Fibroblast of mammary gland (primary cell): ENCODE results near the gene ENAM.
A peak's percentile ranks its signal among the peaks of the same experiment; 100 is the strongest.
"Not testable (repeated sequence)": the region's sequence is repeated elsewhere in the genome, so short reads cannot be mapped to it uniquely, and the experiment has no call there.

Experiments
- DNase-seq: peaks from one replicate; pipeline ENCODE4 v3.0.0-alpha.2; 2010; ENCODE audit warnings: low read depth
- H3K4me3 ChIP-seq: 2 replicates; pipeline ENCODE4 v1.5.1; 2011; ENCODE audit warnings: low read depth, mild to moderate bottlenecking, low read length, moderate library complexity; ENCODE audit not compliant: control insufficient read depth
- TF ChIP-seq, protein P1 (sequence below): conservative IDR thresholded peaks from 2 replicates; pipeline ENCODE4 v1.5.1; 2011; ENCODE audit warnings: low read depth, low read length, inconsistent platforms; ENCODE audit not compliant: control insufficient read depth, insufficient read depth

Gene ENAM

GRCh38 chr4:70658418-70658817 is 29.9 kb downstream of the ENAM start:
- H3K4me3 ChIP-seq, result no peak overlapping the region
- TF ChIP-seq, protein P1, sequence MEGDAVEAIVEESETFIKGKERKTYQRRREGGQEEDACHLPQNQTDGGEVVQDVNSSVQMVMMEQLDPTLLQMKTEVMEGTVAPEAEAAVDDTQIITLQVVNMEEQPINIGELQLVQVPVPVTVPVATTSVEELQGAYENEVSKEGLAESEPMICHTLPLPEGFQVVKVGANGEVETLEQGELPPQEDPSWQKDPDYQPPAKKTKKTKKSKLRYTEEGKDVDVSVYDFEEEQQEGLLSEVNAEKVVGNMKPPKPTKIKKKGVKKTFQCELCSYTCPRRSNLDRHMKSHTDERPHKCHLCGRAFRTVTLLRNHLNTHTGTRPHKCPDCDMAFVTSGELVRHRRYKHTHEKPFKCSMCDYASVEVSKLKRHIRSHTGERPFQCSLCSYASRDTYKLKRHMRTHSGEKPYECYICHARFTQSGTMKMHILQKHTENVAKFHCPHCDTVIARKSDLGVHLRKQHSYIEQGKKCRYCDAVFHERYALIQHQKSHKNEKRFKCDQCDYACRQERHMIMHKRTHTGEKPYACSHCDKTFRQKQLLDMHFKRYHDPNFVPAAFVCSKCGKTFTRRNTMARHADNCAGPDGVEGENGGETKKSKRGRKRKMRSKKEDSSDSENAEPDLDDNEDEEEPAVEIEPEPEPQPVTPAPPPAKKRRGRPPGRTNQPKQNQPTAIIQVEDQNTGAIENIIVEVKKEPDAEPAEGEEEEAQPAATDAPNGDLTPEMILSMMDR, result no peak
- DNase-seq, result no peak

DNA sequence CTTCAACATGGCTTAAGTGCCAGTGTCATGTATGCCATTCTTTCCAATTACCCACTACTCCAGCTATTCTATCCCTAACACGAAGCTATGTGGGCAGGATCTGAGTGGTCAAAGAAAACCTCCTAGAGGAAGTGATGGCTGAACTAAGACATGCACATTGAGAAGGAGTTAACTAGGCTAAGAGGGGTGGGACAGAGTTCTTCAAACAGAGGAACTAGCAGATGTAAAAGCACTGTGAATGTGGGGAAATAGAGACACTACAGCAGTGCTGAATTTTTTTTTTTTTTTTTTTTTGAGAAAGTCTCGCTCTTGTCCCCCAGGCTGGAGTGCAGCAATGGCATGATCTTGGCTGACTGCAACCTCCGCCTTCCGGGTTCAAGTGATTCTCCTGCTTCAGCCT is 31.6 kb downstream of the ENAM start:
- TF ChIP-seq, protein P1, result no peak
- H3K4me3 ChIP-seq, result no peak overlapping the region
- DNase-seq, result no peak

DNA sequence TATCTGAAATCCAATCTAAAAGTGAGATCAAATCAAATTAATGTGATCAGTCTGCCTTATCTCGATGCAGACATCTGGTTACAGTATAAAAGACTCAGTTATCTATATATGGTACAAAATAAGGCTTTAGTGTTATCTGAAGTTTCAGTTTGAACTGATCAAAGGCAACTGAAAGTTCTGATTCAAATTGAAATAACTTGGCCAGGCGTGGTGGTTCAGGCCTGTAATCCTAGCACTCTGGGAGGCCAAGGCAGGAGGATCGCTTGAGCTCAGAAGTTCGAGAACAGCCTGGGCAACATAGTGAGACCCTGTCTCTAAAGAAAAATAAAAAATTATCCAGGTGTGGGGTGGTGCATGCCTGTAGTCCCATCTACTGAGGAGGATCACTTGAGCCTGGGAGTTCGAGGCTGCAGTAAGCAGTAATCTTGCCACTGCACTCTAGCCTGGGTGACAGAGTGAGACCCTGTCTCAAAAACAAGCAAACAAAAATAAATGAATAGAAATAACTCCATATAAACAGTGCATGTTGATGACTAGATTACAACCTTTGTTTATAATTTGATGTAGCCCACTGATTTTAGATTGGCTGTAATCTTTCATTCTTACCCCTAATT is 32.9 kb downstream of the ENAM start:
- H3K4me3 ChIP-seq, DNase-seq: not testable (repeated sequence)

- TF ChIP-seq, protein P1, result no peak
- no peak within 1 kb of the TSS for H3K4me3 ChIP-seq
- no peak for DNase-seq
Measured at GRCh38 chr4:70666369-70666768, 37.8 kb downstream of the ENAM start, which contains the start of gene JCHAIN. Gene JCHAIN (minus strand): TSS chr4:70666508. CDS start chr4:70666490, 18 bp downstream.

GRCh38 chr4:70667740-70668535 is 39.4 kb downstream of the ENAM start:
- peak; percentile 38 for DNase-seq

DNA sequence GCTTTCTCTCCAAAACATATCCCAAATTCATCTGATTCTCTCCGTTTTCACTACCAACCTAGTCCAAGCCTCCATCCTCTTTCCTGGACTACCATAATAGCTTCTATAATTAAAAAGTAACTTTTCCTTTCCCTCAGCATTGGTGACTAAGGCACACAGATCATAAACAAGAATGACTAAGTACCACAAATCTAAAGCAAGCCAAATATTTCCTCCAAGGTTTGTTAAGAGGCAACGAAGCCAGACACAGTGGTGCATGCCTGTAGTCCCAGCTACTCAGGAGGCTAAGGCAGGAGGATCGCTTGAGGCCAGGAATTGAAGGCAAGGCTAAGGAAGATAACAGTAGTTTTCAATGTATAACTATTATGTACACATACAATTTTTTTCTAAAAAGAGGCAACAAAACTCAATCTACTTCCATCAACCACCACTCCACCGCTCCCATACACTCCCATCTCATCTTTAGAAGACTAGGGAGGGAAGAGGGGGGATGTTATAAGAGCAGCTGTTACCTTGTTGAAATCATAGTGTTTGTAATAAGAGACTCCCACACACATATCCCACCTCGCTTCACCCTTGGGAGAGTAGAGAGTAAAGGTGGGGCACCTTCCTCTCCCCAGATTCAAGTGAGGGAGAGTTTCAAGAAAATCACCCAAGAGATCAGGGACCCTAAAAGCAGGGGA is 41.9 kb downstream of the ENAM start:
- TF ChIP-seq, protein P1, result no peak
- no peak overlapping the region for H3K4me3 ChIP-seq
- peak; percentile 74 for DNase-seq

More at GRCh38 chr4:70667740-70668535, 39.4 kb downstream of the ENAM start:
- H3K4me3 ChIP-seq, result no peak overlapping the region
- TF ChIP-seq, protein P1, result no peak

- DNase-seq, result no peak
- TF ChIP-seq, protein P1, result no peak
- no peak overlapping the region for H3K4me3 ChIP-seq
Measured at GRCh38 chr4:70671091-70671490, 42.5 kb downstream of the ENAM start.
